ENCODE results near the gene MACO1.
"Not testable (repeated sequence)": the region's sequence is repeated elsewhere in the genome, so short reads cannot be mapped to it uniquely, and the experiment has no call there.

MACO1 gene, protein sequence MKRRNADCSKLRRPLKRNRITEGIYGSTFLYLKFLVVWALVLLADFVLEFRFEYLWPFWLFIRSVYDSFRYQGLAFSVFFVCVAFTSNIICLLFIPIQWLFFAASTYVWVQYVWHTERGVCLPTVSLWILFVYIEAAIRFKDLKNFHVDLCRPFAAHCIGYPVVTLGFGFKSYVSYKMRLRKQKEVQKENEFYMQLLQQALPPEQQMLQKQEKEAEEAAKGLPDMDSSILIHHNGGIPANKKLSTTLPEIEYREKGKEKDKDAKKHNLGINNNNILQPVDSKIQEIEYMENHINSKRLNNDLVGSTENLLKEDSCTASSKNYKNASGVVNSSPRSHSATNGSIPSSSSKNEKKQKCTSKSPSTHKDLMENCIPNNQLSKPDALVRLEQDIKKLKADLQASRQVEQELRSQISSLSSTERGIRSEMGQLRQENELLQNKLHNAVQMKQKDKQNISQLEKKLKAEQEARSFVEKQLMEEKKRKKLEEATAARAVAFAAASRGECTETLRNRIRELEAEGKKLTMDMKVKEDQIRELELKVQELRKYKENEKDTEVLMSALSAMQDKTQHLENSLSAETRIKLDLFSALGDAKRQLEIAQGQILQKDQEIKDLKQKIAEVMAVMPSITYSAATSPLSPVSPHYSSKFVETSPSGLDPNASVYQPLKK

GRCh38 chr1:25430073-25430966 lies at the start of gene MACO1:
TSS of gene MACO1 (plus strand) at chr1:25430897. CDS start at chr1:25431099, 202 bp downstream.
- H3K4me3 ChIP-seq (ENCODE audit: low read depth, low read length), result peak within 1 kb of the TSS; percentile 66
- peak within 1 kb of the TSS; percentile 72 for H3K27ac ChIP-seq
- no peaks in the 10 kb centered on the region for H3K79me2 ChIP-seq
- TF ChIP-seq, protein P1, sequence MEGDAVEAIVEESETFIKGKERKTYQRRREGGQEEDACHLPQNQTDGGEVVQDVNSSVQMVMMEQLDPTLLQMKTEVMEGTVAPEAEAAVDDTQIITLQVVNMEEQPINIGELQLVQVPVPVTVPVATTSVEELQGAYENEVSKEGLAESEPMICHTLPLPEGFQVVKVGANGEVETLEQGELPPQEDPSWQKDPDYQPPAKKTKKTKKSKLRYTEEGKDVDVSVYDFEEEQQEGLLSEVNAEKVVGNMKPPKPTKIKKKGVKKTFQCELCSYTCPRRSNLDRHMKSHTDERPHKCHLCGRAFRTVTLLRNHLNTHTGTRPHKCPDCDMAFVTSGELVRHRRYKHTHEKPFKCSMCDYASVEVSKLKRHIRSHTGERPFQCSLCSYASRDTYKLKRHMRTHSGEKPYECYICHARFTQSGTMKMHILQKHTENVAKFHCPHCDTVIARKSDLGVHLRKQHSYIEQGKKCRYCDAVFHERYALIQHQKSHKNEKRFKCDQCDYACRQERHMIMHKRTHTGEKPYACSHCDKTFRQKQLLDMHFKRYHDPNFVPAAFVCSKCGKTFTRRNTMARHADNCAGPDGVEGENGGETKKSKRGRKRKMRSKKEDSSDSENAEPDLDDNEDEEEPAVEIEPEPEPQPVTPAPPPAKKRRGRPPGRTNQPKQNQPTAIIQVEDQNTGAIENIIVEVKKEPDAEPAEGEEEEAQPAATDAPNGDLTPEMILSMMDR (IDR thresholded peaks at IDR 0.05), result no peak
- peak within 1 kb of the TSS; percentile 51 for H2AFZ ChIP-seq
- no peaks in the 10 kb centered on the region for H3K9me3 ChIP-seq (ENCODE audit: control insufficient read depth, low read length)
- H3K4me2 ChIP-seq (ENCODE audit: low read length), result peak within 1 kb of the TSS; percentile 97
- H3K9ac ChIP-seq, result peak within 1 kb of the TSS; percentile 53
- peaks cover 3% of the 10 kb centered on the region for H3K4me1 ChIP-seq
- H3K36me3 ChIP-seq (ENCODE audit: control insufficient read depth, insufficient read depth, low read length), result no peaks in the 10 kb centered on the region
- no peaks in the 10 kb centered on the region for H3K27me3 ChIP-seq (ENCODE audit: control insufficient read depth, insufficient read depth, low read length)

DNA sequence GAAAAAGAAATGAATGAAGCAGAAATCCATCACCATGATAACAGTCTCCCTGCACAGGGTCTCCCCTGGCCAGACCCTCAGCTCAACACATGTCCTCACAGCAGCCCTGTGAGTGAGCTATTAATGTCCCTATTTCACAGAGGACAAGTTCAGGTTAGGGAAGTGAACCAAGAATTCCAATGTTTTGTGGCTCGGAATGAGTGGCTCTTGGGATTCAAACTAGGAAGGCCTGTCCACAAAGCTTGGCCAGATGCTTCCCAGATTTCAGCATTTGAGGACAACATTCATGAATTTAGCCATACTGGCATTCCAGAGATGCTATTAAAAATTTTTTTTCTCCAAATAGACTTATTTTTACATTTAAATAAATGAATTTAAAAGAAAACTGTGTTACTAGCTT lies 48.2 kb upstream of the MACO1 start:
- not testable (repeated sequence) for H3K27ac ChIP-seq; H3K4me1 ChIP-seq; H3K4me2 ChIP-seq (ENCODE audit: low read length); H3K79me2 ChIP-seq; H3K4me3 ChIP-seq (ENCODE audit: low read depth, low read length); H3K9me3 ChIP-seq (ENCODE audit: control insufficient read depth, low read length); H3K36me3 ChIP-seq (ENCODE audit: control insufficient read depth, insufficient read depth, low read length); H3K27me3 ChIP-seq (ENCODE audit: control insufficient read depth, insufficient read depth, low read length); H2AFZ ChIP-seq; H3K9ac ChIP-seq

DNA sequence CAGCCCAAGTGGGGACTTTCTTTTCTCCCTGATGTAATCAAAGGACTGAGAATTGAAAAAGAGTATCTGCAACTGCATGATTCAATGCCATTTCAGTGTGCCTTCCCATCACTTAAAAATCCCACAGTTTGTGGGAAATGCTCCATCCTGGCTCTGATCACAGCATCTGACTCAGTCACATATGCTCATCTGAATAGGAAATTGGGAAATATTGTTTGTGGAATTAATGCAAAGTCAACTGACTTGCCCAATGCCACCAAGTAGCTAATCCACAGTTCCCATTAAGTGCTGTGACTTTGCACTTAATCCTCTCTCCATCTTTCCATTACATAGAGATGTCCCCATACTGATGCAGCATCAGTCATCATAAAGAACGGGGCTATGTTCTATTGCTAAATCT lies 47.6 kb upstream of the MACO1 start:
- H3K4me3 ChIP-seq (ENCODE audit: low read depth, low read length); H3K36me3 ChIP-seq (ENCODE audit: control insufficient read depth, insufficient read depth, low read length); H3K4me2 ChIP-seq (ENCODE audit: low read length); H3K27me3 ChIP-seq (ENCODE audit: control insufficient read depth, insufficient read depth, low read length); H3K79me2 ChIP-seq; H3K9ac ChIP-seq; H3K27ac ChIP-seq; H3K9me3 ChIP-seq (ENCODE audit: control insufficient read depth, low read length); H3K4me1 ChIP-seq; H2AFZ ChIP-seq: not testable (repeated sequence)

GRCh38 chr1:25383875-25384274 lies 46.8 kb upstream of the MACO1 start:
- not testable (repeated sequence) for H3K9me3 ChIP-seq (ENCODE audit: control insufficient read depth, low read length); H3K79me2 ChIP-seq; H3K27ac ChIP-seq; H3K4me2 ChIP-seq (ENCODE audit: low read length); H3K9ac ChIP-seq; H2AFZ ChIP-seq; H3K36me3 ChIP-seq (ENCODE audit: control insufficient read depth, insufficient read depth, low read length); H3K4me3 ChIP-seq (ENCODE audit: low read depth, low read length); H3K27me3 ChIP-seq (ENCODE audit: control insufficient read depth, insufficient read depth, low read length); H3K4me1 ChIP-seq

GRCh38 chr1:25387096-25387495 lies 43.6 kb upstream of the MACO1 start:
- not testable (repeated sequence) for H2AFZ ChIP-seq; H3K36me3 ChIP-seq (ENCODE audit: control insufficient read depth, insufficient read depth, low read length); H3K79me2 ChIP-seq; H3K27me3 ChIP-seq (ENCODE audit: control insufficient read depth, insufficient read depth, low read length); H3K4me2 ChIP-seq (ENCODE audit: low read length); H3K27ac ChIP-seq; H3K4me1 ChIP-seq; H3K9me3 ChIP-seq (ENCODE audit: control insufficient read depth, low read length); H3K9ac ChIP-seq; H3K4me3 ChIP-seq (ENCODE audit: low read depth, low read length)

GRCh38 chr1:25388691-25389090 lies 42.0 kb upstream of the MACO1 start:
- not testable (repeated sequence) for H3K27me3 ChIP-seq (ENCODE audit: control insufficient read depth, insufficient read depth, low read length); H3K79me2 ChIP-seq; H3K9ac ChIP-seq; H3K27ac ChIP-seq; H2AFZ ChIP-seq; H3K36me3 ChIP-seq (ENCODE audit: control insufficient read depth, insufficient read depth, low read length); H3K9me3 ChIP-seq (ENCODE audit: control insufficient read depth, low read length); H3K4me2 ChIP-seq (ENCODE audit: low read length); H3K4me3 ChIP-seq (ENCODE audit: low read depth, low read length); H3K4me1 ChIP-seq

DNA sequence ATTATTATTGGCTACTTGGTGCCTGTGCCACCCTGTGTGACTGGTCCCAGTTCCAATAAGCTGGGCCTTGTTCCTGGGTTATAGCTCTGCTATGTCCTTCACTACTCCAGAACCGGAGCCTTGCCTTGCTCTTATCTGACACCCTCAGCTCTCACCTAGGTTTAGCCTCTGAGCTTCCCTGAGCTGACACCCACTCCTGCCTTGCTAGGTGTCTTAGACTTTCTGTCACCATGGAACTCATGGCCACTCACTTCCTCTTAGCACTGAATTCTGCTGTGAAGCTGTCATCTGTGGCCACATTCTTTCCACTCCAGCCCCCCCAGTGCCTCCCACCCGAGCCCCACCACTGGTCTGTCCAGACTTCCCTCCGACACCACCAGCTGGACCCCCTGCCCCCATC lies 41.0 kb upstream of the MACO1 start:
- H3K4me2 ChIP-seq (ENCODE audit: low read length); H3K9me3 ChIP-seq (ENCODE audit: control insufficient read depth, low read length); H3K79me2 ChIP-seq; H2AFZ ChIP-seq; H3K4me3 ChIP-seq (ENCODE audit: low read depth, low read length); H3K36me3 ChIP-seq (ENCODE audit: control insufficient read depth, insufficient read depth, low read length); H3K9ac ChIP-seq; H3K4me1 ChIP-seq; H3K27ac ChIP-seq; H3K27me3 ChIP-seq (ENCODE audit: control insufficient read depth, insufficient read depth, low read length): not testable (repeated sequence)

Data from parathyroid adenoma (tissue), 2 donors.